ENCODE measurements around the gene SEC22C. TPM values are rescaled to one million over a fixed set of nuclear protein-coding genes. Genes with fewer than 3 reads are reported as not detected.

The SEC22C gene
- total RNA-seq, 6 donors from 2014 or later, result 36.3 to 59.7 (median 50.6) TPM

DNA sequence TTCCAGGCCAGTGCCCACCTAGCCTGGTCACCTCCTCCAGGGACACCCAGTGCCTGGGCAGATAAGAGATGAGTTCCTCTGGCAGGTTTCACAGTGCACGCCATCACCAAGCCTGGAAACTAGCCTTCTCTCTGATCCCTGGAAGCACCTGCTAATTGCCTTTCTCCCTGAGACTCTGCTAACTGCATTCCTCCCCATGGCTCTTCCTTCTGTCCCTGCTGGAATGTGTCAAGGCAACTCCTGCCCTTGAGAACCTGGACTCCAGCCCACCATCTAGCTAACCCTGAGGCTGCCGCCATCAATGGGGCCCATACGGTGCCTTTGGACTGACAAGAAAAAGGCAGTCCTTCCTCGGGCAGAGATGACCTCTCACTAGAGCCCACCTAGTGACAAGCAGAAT, 60.9 kb downstream of the SEC22C start:
- H3K9me3 ChIP-seq, result no peaks in the 10 kb centered on the region
- 83 to 95% methylated on average over 2 to 4 of the region's 4 CpGs for WGBS, 2 donors
- peak overlapping the region; percentile 72 to 93 (median 82) for H3K27ac ChIP-seq
- H3K27me3 ChIP-seq, result no peaks in the 10 kb centered on the region
- peaks cover 6 to 70% (median 23%) of the 10 kb centered on the region in 4 donors for H3K36me3 ChIP-seq
- DNase-seq (no peak), ATAC-seq (ENCODE audit: low FRiP score in 2 of 2) (no peak)
- peaks cover 46 to 53% (median 51%) of the 10 kb centered on the region in 4 donors for H3K4me1 ChIP-seq
- TF ChIP-seq EP300 (IDR thresholded peaks at IDR 0.05) (no peak), POLR2A (IDR thresholded peaks at IDR 0.05) (no peak), POLR2AphosphoS5 (IDR thresholded peaks at IDR 0.05) (no peak)
- TF ChIP-seq, protein P1, sequence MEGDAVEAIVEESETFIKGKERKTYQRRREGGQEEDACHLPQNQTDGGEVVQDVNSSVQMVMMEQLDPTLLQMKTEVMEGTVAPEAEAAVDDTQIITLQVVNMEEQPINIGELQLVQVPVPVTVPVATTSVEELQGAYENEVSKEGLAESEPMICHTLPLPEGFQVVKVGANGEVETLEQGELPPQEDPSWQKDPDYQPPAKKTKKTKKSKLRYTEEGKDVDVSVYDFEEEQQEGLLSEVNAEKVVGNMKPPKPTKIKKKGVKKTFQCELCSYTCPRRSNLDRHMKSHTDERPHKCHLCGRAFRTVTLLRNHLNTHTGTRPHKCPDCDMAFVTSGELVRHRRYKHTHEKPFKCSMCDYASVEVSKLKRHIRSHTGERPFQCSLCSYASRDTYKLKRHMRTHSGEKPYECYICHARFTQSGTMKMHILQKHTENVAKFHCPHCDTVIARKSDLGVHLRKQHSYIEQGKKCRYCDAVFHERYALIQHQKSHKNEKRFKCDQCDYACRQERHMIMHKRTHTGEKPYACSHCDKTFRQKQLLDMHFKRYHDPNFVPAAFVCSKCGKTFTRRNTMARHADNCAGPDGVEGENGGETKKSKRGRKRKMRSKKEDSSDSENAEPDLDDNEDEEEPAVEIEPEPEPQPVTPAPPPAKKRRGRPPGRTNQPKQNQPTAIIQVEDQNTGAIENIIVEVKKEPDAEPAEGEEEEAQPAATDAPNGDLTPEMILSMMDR (IDR thresholded peaks at IDR 0.05), result no peak
- H3K4me3 ChIP-seq, result no peak overlapping the region

DNA sequence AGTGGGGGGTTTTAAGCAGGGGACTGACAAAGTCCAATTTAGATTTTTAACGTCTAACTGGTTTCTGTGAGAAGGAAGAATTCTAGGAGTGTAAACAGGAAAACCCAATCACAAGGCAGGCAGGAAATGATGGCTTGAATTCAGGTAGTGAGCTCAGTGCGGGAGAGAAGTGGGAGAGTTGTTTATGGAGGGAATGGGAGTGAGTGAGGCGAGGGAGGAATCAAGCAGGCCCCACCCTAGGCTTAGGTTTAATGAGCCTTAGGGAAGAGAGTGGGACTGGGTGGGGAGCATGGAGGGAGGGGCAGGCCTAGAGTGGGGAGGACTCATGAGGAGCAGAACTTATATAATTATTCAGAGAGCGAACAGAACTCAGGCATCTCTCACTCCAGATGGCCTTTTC, 61.4 kb downstream of the SEC22C start:
- H3K9me3 ChIP-seq, result no peaks in the 10 kb centered on the region
- H3K4me1 ChIP-seq, result peaks cover 46 to 54% (median 53%) of the 10 kb centered on the region in 4 donors
- H3K36me3 ChIP-seq, result peaks cover 3 to 70% (median 20%) of the 10 kb centered on the region in 4 donors
- H3K4me3 ChIP-seq, result no peak overlapping the region
- TF ChIP-seq POLR2A (IDR thresholded peaks at IDR 0.05) (no peak), POLR2AphosphoS5 (IDR thresholded peaks at IDR 0.05) (peak in 1 of 2 donors; percentile 77), EP300 (IDR thresholded peaks at IDR 0.05) (peak in 2 of 4 donors; percentile 39 to 64)
- TF ChIP-seq, protein P1 (IDR thresholded peaks at IDR 0.05), result no peak
- peak overlapping the region; percentile 72 to 93 (median 82) for H3K27ac ChIP-seq
- no peaks in the 10 kb centered on the region for H3K27me3 ChIP-seq
- WGBS, 2 donors, result 47 to 52% methylated on average over 4 of the region's 4 CpGs
- no peak for ATAC-seq (ENCODE audit: low FRiP score in 2 of 2)
- no peak for DNase-seq

DNA sequence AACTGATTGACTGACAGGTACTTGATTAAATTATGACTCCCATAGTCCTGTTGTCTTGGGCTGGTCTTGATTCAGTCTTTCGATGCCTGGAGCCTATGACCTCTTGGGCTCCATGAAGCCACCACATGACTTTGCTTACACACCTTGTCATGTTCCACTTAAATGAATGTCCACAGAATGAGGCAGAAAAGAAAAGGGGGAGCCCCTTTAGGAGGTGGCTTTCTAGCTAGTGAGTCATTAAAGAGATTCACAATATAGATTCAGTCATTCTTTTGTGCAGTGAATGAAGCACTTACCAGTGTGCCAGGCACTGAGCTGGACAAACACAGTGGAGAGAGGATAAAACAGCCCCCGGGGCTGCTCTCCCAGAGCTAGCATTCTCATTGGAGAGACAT, 62.2 kb downstream of the SEC22C start:
- ATAC-seq (ENCODE audit: low FRiP score in 2 of 2) (no peak), DNase-seq (no peak)
- Histone ChIP-seq H3K4me3 (no peak overlapping the region), H3K4me1 (peaks cover 47 to 54% (median 51%) of the 10 kb centered on the region in 4 donors), H3K27ac (peak overlapping the region; percentile 72 to 93 (median 82)), H3K36me3 (peaks cover 3 to 70% (median 19%) of the 10 kb centered on the region in 4 donors), H3K9me3 (no peaks in the 10 kb centered on the region), H3K27me3 (no peaks in the 10 kb centered on the region)
- TF ChIP-seq, protein P1 (IDR thresholded peaks at IDR 0.05), result no peak
- TF ChIP-seq EP300 (IDR thresholded peaks at IDR 0.05) (no peak), POLR2AphosphoS5 (IDR thresholded peaks at IDR 0.05) (no peak), POLR2A (IDR thresholded peaks at IDR 0.05) (no peak)
- 68 to 74% methylated on average over 2 of the region's 2 CpGs for WGBS, 2 donors

DNA sequence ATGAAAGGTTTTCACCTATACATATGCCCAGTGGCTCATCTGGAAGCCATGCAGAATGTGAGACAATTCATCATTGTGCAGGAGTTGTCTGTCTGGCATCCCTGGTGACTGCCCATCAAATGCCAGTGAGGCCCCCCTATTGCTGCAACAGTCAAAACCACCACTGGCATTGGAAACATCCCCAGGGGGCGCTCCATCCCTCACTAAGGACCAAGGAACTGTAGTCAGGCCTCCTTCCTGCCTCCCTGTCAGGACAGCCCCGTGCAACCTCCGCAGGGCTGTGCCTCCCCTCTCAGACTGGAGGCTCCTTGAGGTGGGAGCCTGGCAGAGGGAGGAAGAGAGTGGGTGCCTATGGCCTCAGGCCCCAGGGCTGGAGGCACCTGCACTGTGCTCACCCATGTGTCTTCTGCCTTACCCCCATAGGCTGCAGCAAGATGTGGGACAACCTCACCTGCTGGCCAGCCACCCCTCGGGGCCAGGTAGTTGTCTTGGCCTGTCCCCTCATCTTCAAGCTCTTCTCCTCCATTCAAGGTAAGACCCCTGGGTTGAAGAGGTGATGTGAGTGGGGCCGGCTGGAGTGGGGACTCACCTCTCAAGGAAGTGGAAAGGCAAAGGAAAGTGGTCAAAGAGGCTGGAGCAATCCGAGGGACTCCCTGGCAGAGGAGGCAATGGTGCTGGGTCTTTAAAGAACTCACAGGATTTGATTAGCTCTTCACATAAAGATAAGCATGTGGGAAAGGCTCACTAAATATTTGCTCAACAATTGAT, 62.8 kb downstream of the SEC22C start:
- no peaks in the 10 kb centered on the region for H3K27me3 ChIP-seq
- H3K9me3 ChIP-seq, result no peaks in the 10 kb centered on the region
- no peak for TF ChIP-seq EP300 (IDR thresholded peaks at IDR 0.05)
- TF ChIP-seq POLR2AphosphoS5 (IDR thresholded peaks at IDR 0.05), result no peak
- TF ChIP-seq, protein P1 (IDR thresholded peaks at IDR 0.05), result peak in 2 of 6 experiments; percentile 20 to 29
- TF ChIP-seq POLR2A (IDR thresholded peaks at IDR 0.05), result no peak
- peaks cover 45 to 56% (median 50%) of the 10 kb centered on the region in 4 donors for H3K4me1 ChIP-seq
- no peak for DNase-seq
- no peak overlapping the region for H3K4me3 ChIP-seq
- 68 to 83% methylated on average over 4 to 6 of the region's 6 CpGs for WGBS, 2 donors
- no peak for ATAC-seq (ENCODE audit: low FRiP score in 2 of 2)
- H3K27ac ChIP-seq, result peak overlapping the region; percentile 72 to 93 (median 82)
- H3K36me3 ChIP-seq, result peaks cover 3 to 72% (median 18%) of the 10 kb centered on the region in 4 donors
